ENCODE data around the gene NHP2. TPM values are rescaled to one million over a fixed set of nuclear protein-coding genes. Genes with fewer than 3 reads are reported as not detected.
"Not testable (repeated sequence)": the region's sequence is repeated elsewhere in the genome, so short reads cannot be mapped to it uniquely, and the experiment has no call there.

NHP2 gene
- total RNA-seq: 100 to 1,000 TPM; 113 to 124 TPM

- H3K9me3 Mint-ChIP-seq: no peaks in the 10 kb centered on the region
- peak; percentile 98 for DNase-seq
- H3K27me3 Mint-ChIP-seq: no peaks in the 10 kb centered on the region
- peaks cover 37% of the 10 kb centered on the region for H3K4me1 Mint-ChIP-seq
- POLR2A ChIA-PET: interaction anchor here (0.8 to 1.6 kb wide), 7 partner anchors 10 to 652 kb away, joined by 3 to 12 read pairs (median 4); partner anchors contain the start of genes HNRNPAB and RMND5B
- peak within 1 kb of the TSS; percentile 91 for H3K27ac Mint-ChIP-seq
- H3K4me3 Mint-ChIP-seq: peak within 1 kb of the TSS; percentile 96
- ATAC-seq (ENCODE audit: low read depth): peak; percentile 94
- H3K36me3 Mint-ChIP-seq: peaks cover 13% of the 10 kb centered on the region
Measured at GRCh38 chr5:178153530-178154340, at the start of gene NHP2. TSS of gene NHP2 (minus strand) at chr5:178153885. CDS start at chr5:178153817, 68 bp downstream.

GRCh38 chr5:178202541-178202940 lies 48.9 kb upstream of the NHP2 start:
- no peak overlapping the region for H3K27ac Mint-ChIP-seq
- no peaks in the 10 kb centered on the region for H3K9me3 Mint-ChIP-seq
- H3K36me3 Mint-ChIP-seq: peaks cover 22% of the 10 kb centered on the region
- POLR2A ChIA-PET: interaction anchor here (0.7 kb wide), 1 partner anchor 9 kb away, joined by 3 read pairs; no protein-coding TSS in a partner anchor
- H3K4me3 Mint-ChIP-seq: no peak overlapping the region
- H3K27me3 Mint-ChIP-seq: no peaks in the 10 kb centered on the region
- ATAC-seq (ENCODE audit: low read depth) (no peak), DNase-seq (no peak)
- peaks cover 18% of the 10 kb centered on the region for H3K4me1 Mint-ChIP-seq

- Mint-ChIP-seq H3K27ac (no peak overlapping the region), H3K36me3 (peaks cover 16% of the 10 kb centered on the region), H3K4me1 (peaks cover 17% of the 10 kb centered on the region), H3K4me3 (no peak overlapping the region), H3K27me3 (no peaks in the 10 kb centered on the region), H3K9me3 (no peaks in the 10 kb centered on the region)
- ATAC-seq (ENCODE audit: low read depth) (no peak), DNase-seq (no peak)
- POLR2A ChIA-PET: no interaction called here
Measured at GRCh38 chr5:178201927-178202235, 48.2 kb upstream of the NHP2 start.

GRCh38 chr5:178201221-178201926 lies 47.7 kb upstream of the NHP2 start:
- Mint-ChIP-seq H3K36me3 (peaks cover 13% of the 10 kb centered on the region), H3K27me3 (peaks cover 3% of the 10 kb centered on the region), H3K4me3 (no peak overlapping the region), H3K9me3 (no peaks in the 10 kb centered on the region), H3K4me1 (peaks cover 14% of the 10 kb centered on the region), H3K27ac (no peak overlapping the region)
- DNase-seq (no peak), ATAC-seq (ENCODE audit: low read depth) (no peak)
- POLR2A ChIA-PET: no interaction called here

- DNase-seq (no peak), ATAC-seq (ENCODE audit: low read depth) (no peak)
- Mint-ChIP-seq H3K27me3 (peaks cover 5% of the 10 kb centered on the region), H3K36me3 (peaks cover 2% of the 10 kb centered on the region), H3K4me1 (peaks cover 9% of the 10 kb centered on the region), H3K9me3 (no peaks in the 10 kb centered on the region), H3K27ac (no peak overlapping the region), H3K4me3 (no peak overlapping the region)
- POLR2A ChIA-PET: no interaction called here
Measured at GRCh38 chr5:178199581-178200434, 46.1 kb upstream of the NHP2 start.

GRCh38 chr5:178198706-178199105 lies 45.0 kb upstream of the NHP2 start:
- H3K4me1 Mint-ChIP-seq: peaks cover 15% of the 10 kb centered on the region
- no peaks in the 10 kb centered on the region for H3K36me3 Mint-ChIP-seq
- POLR2A ChIA-PET: no interaction called here

GRCh38 chr5:178198151-178198550 lies 44.5 kb upstream of the NHP2 start:
- H3K9me3 Mint-ChIP-seq; H3K27ac Mint-ChIP-seq; H3K4me3 Mint-ChIP-seq; ATAC-seq (ENCODE audit: low read depth); H3K36me3 Mint-ChIP-seq; POLR2A ChIA-PET; DNase-seq: not testable (repeated sequence)
- H3K27me3 Mint-ChIP-seq: peaks cover 11% of the 10 kb centered on the region
- peaks cover 19% of the 10 kb centered on the region for H3K4me1 Mint-ChIP-seq

More at GRCh38 chr5:178198706-178199105, 45.0 kb upstream of the NHP2 start:
- H3K27ac Mint-ChIP-seq: no peak overlapping the region
- no peaks in the 10 kb centered on the region for H3K9me3 Mint-ChIP-seq
- no peak for DNase-seq
- peaks cover 6% of the 10 kb centered on the region for H3K27me3 Mint-ChIP-seq
- H3K4me3 Mint-ChIP-seq: no peak overlapping the region
- ATAC-seq (ENCODE audit: low read depth): no peak

- Mint-ChIP-seq H3K9me3 (no peaks in the 10 kb centered on the region), H3K4me1 (peaks cover 21% of the 10 kb centered on the region), H3K4me3 (no peak overlapping the region), H3K27ac (no peak overlapping the region), H3K36me3 (peaks cover 4% of the 10 kb centered on the region), H3K27me3 (peaks cover 13% of the 10 kb centered on the region)
- POLR2A ChIA-PET: interaction anchor here (0.5 to 1.1 kb wide), 2 partner anchors 17 to 1515 kb away, joined by 3 read pairs; no protein-coding TSS in a partner anchor
- ATAC-seq (ENCODE audit: low read depth) (no peak), DNase-seq (no peak)
Measured at GRCh38 chr5:178196986-178197385, 43.3 kb upstream of the NHP2 start.

- Mint-ChIP-seq H3K4me1 (peaks cover 16% of the 10 kb centered on the region), H3K4me3 (no peak overlapping the region), H3K9me3 (no peaks in the 10 kb centered on the region), H3K27ac (no peak overlapping the region), H3K27me3 (peaks cover 16% of the 10 kb centered on the region), H3K36me3 (peaks cover 4% of the 10 kb centered on the region)
- POLR2A ChIA-PET: interaction anchor here (0.7 kb wide), 1 partner anchor 8 kb away, joined by 3 read pairs; the partner anchor contains the start of gene HNRNPAB
- ATAC-seq (ENCODE audit: low read depth) (no peak), DNase-seq (no peak)
Measured at GRCh38 chr5:178196281-178196812, 42.7 kb upstream of the NHP2 start.

GRCh38 chr5:178194026-178194425 lies 40.3 kb upstream of the NHP2 start:
- Mint-ChIP-seq H3K36me3 (peaks cover 4% of the 10 kb centered on the region), H3K4me3 (peak overlapping the region; percentile 18), H3K4me1 (peaks cover 16% of the 10 kb centered on the region), H3K9me3 (no peaks in the 10 kb centered on the region), H3K27me3 (peaks cover 26% of the 10 kb centered on the region), H3K27ac (no peak overlapping the region)
- no peak for DNase-seq
- POLR2A ChIA-PET: interaction anchor here (0.7 to 1.4 kb wide), 2 partner anchors 10 to 11 kb away, joined by 3 to 9 read pairs; partner anchors contain the start of gene HNRNPAB
- peak; percentile 75 for ATAC-seq (ENCODE audit: low read depth)

GRCh38 chr5:178193251-178193809 lies 39.6 kb upstream of the NHP2 start:
- peaks cover 30% of the 10 kb centered on the region for H3K27me3 Mint-ChIP-seq
- DNase-seq (no peak), ATAC-seq (ENCODE audit: low read depth) (no peak)
- H3K36me3 Mint-ChIP-seq: peaks cover 4% of the 10 kb centered on the region
- H3K9me3 Mint-ChIP-seq: no peaks in the 10 kb centered on the region
- peaks cover 16% of the 10 kb centered on the region for H3K4me1 Mint-ChIP-seq
- H3K4me3 Mint-ChIP-seq: peak overlapping the region; percentile 25
- H3K27ac Mint-ChIP-seq: peak overlapping the region; percentile 22
- POLR2A ChIA-PET: interaction anchor here (0.7 to 1.4 kb wide), 2 partner anchors 11 kb away, joined by 3 to 9 read pairs; partner anchors contain the start of gene HNRNPAB

- no peak for DNase-seq
- H3K4me3 Mint-ChIP-seq: no peak overlapping the region
- no peaks in the 10 kb centered on the region for H3K9me3 Mint-ChIP-seq
- POLR2A ChIA-PET: no interaction called here
- no peak for ATAC-seq (ENCODE audit: low read depth)
- H3K36me3 Mint-ChIP-seq: peaks cover 4% of the 10 kb centered on the region
- no peak overlapping the region for H3K27ac Mint-ChIP-seq
- peaks cover 16% of the 10 kb centered on the region for H3K4me1 Mint-ChIP-seq
- peaks cover 30% of the 10 kb centered on the region for H3K27me3 Mint-ChIP-seq
Measured at GRCh38 chr5:178192787-178193186, 39.1 kb upstream of the NHP2 start.
